ENCODE measurements around the gene DHDDS.

- no peak for TF ChIP-seq CTCF (IDR thresholded peaks at IDR 0.05; ENCODE audit: insufficient read depth, low read depth, low read length)
- TF ChIP-seq EZH2 (IDR thresholded peaks at IDR 0.05; ENCODE audit: insufficient read depth, low read length) = no peak
Observed at GRCh38 chr1:26404641-26405040, 27.5 kb upstream of the DHDDS start.

Measured in astrocyte (in vitro differentiated cells and primary cell).